Common myeloid progenitor, CD34-positive (primary cell): ENCODE data around the gene PTPRT.

Experiments
- CTCF ChIA-PET: fragments of 350-600 bp; sonication (Branson Sonifier 250); formaldehyde crosslinking; loops from one replicate; lab custom pipeline; 2021; ENCODE audit warnings: antibody characterized with exemption; lab: Charles Lee
- POLR2A ChIA-PET: fragments of 350-600 bp; sonication (Branson Sonifier 250); formaldehyde crosslinking; loops from one replicate; lab custom pipeline; 2021; ENCODE audit warnings: antibody characterized with exemption; lab: Charles Lee
- DNase-seq, 3 donors: peaks; one replicate each; pipeline versions ENCODE4 v3.0.0 to v3.0.0-alpha.2; 2013
- H3K27ac ChIP-seq, 2 experiments: 1 replicate in 1 of 2; 2 replicates in 1 of 2; pipeline ENCODE4 v1.7.0; 2013; ENCODE audit warnings: inconsistent platforms in 2 of 2, low read length in 2 of 2, mild to moderate bottlenecking in 2 of 2, low read depth in 1 of 2, moderate library complexity in 1 of 2; ENCODE audit not compliant: severe bottlenecking in 2 of 2, insufficient read depth in 1 of 2, poor library complexity in 1 of 2
- H3K27me3 ChIP-seq, 5 experiments: replicated peaks in 2 of 5; 1 replicate in 3 of 5; 2 replicates in 2 of 5; pipeline versions ENCODE4 v1.6.1 to v1.7.0; 2013; ENCODE audit warnings: low read length in 4 of 5, mild to moderate bottlenecking in 2 of 5, moderate library complexity in 2 of 5, inconsistent platforms in 1 of 5; ENCODE audit not compliant: insufficient read depth in 5 of 5, control insufficient read depth in 4 of 5
- H3K36me3 ChIP-seq, 4 experiments: 1 replicate in 2 of 4; 2 replicates in 2 of 4; pipeline versions ENCODE4 v1.6.1 to v1.7.0; 2013; ENCODE audit warnings: low read length in 3 of 4, control low read depth in 1 of 4, mild to moderate bottlenecking in 1 of 4; ENCODE audit not compliant: control insufficient read depth in 4 of 4, insufficient read depth in 4 of 4
- H3K4me1 ChIP-seq, 4 experiments: 1 replicate in 3 of 4; 2 replicates in 1 of 4; pipeline versions ENCODE4 v1.6.1 to v1.7.1; 2013; ENCODE audit warnings: low read length in 3 of 4, mild to moderate bottlenecking in 3 of 4, control low read depth in 1 of 4, inconsistent platforms in 1 of 4, moderate library complexity in 1 of 4; ENCODE audit not compliant: control insufficient read depth in 4 of 4, insufficient read depth in 4 of 4; ENCODE audit errors: control extremely low read depth in 1 of 4
- H3K4me3 ChIP-seq, 7 experiments: 1 replicate in 4 of 7; 2 replicates in 3 of 7; pipeline versions ENCODE4 v1.5.1 to v1.7.0; 2013; ENCODE audit warnings: mild to moderate bottlenecking in 7 of 7, low read length in 6 of 7, moderate library complexity in 6 of 7, inconsistent platforms in 2 of 7, low read depth in 2 of 7, control low read depth in 1 of 7; ENCODE audit not compliant: insufficient read depth in 4 of 7, control insufficient read depth in 1 of 7; ENCODE audit errors: extremely low read depth in 1 of 7
- H3K9me3 ChIP-seq, 5 experiments: 1 replicate in 4 of 5; 2 replicates in 1 of 5; pipeline versions ENCODE4 v1.6.1 to v1.7.1; 2013; ENCODE audit warnings: low read length in 4 of 5, mild to moderate bottlenecking in 2 of 5, inconsistent platforms in 1 of 5, low read depth in 1 of 5, moderate library complexity in 1 of 5; ENCODE audit not compliant: control insufficient read depth in 4 of 5, insufficient read depth in 2 of 5; ENCODE audit errors: control extremely low read depth in 1 of 5
- WGBS: methylation state at CpG from one replicate; pipeline ENCODE4 v1.1.5; 2013; ENCODE audit not compliant: insufficient coverage; 5-methylcytosine and 5-hydroxymethylcytosine counted together

PTPRT gene

GRCh38 chr20:42740226-42740870 is 449.4 kb downstream of the PTPRT start:
- 88% methylated on average over 6 of the region's 6 CpGs for WGBS
- no peaks in the 10 kb centered on the region for H3K27me3 ChIP-seq
- no peaks in the 10 kb centered on the region for H3K4me1 ChIP-seq
- ChIA-PET POLR2A (no interaction called here), CTCF (no interaction called here)
- no peak for DNase-seq
- no peak overlapping the region for H3K27ac ChIP-seq
- no peaks in the 10 kb centered on the region for H3K36me3 ChIP-seq
- no peak overlapping the region for H3K4me3 ChIP-seq
- H3K9me3 ChIP-seq: peaks cover 0 to 6% (median 0%) of the 10 kb centered on the region in 5 experiments

- Histone ChIP-seq H3K36me3 (no peaks in the 10 kb centered on the region), H3K9me3 (peaks cover 0 to 6% (median 0%) of the 10 kb centered on the region in 5 experiments), H3K4me1 (no peaks in the 10 kb centered on the region), H3K4me3 (no peak overlapping the region), H3K27me3 (no peaks in the 10 kb centered on the region), H3K27ac (no peak overlapping the region)
- DNase-seq: no peak
- ChIA-PET CTCF (no interaction called here), POLR2A (no interaction called here)
- WGBS: 100% methylated on average over 3 of the region's 3 CpGs
These were observed 450.0 kb downstream of the PTPRT start for GRCh38 chr20:42739683-42740082.

- no peaks in the 10 kb centered on the region for H3K27me3 ChIP-seq
- WGBS: 82% methylated on average over 4 of the region's 7 CpGs
- H3K9me3 ChIP-seq: peaks cover 0 to 2% (median 0%) of the 10 kb centered on the region in 5 experiments
- H3K27ac ChIP-seq: no peak overlapping the region
- H3K4me1 ChIP-seq: no peaks in the 10 kb centered on the region
- DNase-seq: no peak
- no peaks in the 10 kb centered on the region for H3K36me3 ChIP-seq
- ChIA-PET POLR2A (interaction anchor here (0.6 kb wide), 1 partner anchor 89 kb away, joined by 5 read pairs; no protein-coding TSS in a partner anchor), CTCF (interaction anchor here (1.2 kb wide), 1 partner anchor 683 kb away, joined by 3 read pairs; no protein-coding TSS in a partner anchor)
- H3K4me3 ChIP-seq: no peak overlapping the region
These were observed 454.2 kb downstream of the PTPRT start for GRCh38 chr20:42735539-42735938.

- 93% methylated on average over 5 of the region's 5 CpGs for WGBS
- Histone ChIP-seq H3K9me3 (peaks cover 0 to 2% (median 0%) of the 10 kb centered on the region in 5 experiments), H3K36me3 (no peaks in the 10 kb centered on the region), H3K27ac (no peak overlapping the region), H3K4me3 (no peak overlapping the region), H3K27me3 (no peaks in the 10 kb centered on the region), H3K4me1 (no peaks in the 10 kb centered on the region)
- DNase-seq: no peak
- CTCF ChIA-PET: interaction anchor here (1.2 kb wide), 1 partner anchor 682 kb away, joined by 3 read pairs; no protein-coding TSS in a partner anchor
- POLR2A ChIA-PET: no interaction called here
These were observed 454.9 kb downstream of the PTPRT start for GRCh38 chr20:42734660-42735368.

GRCh38 chr20:42721923-42722322 is 467.8 kb downstream of the PTPRT start:
- no peaks in the 10 kb centered on the region for H3K9me3 ChIP-seq
- 59% methylated on average over 2 of the region's 2 CpGs for WGBS
- H3K4me1 ChIP-seq: no peaks in the 10 kb centered on the region
- POLR2A ChIA-PET: no interaction called here
- no peak for DNase-seq
- CTCF ChIA-PET: no interaction called here
- no peaks in the 10 kb centered on the region for H3K27me3 ChIP-seq
- H3K27ac ChIP-seq: no peak overlapping the region
- H3K36me3 ChIP-seq: no peaks in the 10 kb centered on the region
- no peak overlapping the region for H3K4me3 ChIP-seq

- no peak overlapping the region for H3K27ac ChIP-seq
- no peak overlapping the region for H3K4me3 ChIP-seq
- no peak for DNase-seq
- H3K36me3 ChIP-seq: no peaks in the 10 kb centered on the region
- no peaks in the 10 kb centered on the region for H3K27me3 ChIP-seq
- H3K9me3 ChIP-seq: peaks cover 0 to 12% (median 3%) of the 10 kb centered on the region in 5 experiments
- CTCF ChIA-PET: no interaction called here
- no peaks in the 10 kb centered on the region for H3K4me1 ChIP-seq
- POLR2A ChIA-PET: no interaction called here
- WGBS: 94% methylated on average over 4 of the region's 5 CpGs
These were observed 475.2 kb downstream of the PTPRT start for GRCh38 chr20:42714298-42715141.
